Frontal cortex (tissue), 4 donors: Measurements from ENCODE around the gene TRIM54. TPM values are rescaled to one million over a fixed set of nuclear protein-coding genes. Genes with fewer than 3 reads are reported as not detected.

Source experiments
- DNase-seq, 2 donors: peaks; one replicate each; pipeline ENCODE4 v3.0.0; 2012; ENCODE audit warnings: low spot score in 2 of 2
- FAIRE-seq: peaks from 2 replicates; lab custom pipeline; 2012; peaks lifted over from hg19 to GRCh38; lab: Jason Lieb, UNC
- total RNA-seq: library from RNA; depleted of rRNA; stranded (reverse); fragments of >200 nt; gene quantifications from one replicate; pipeline ENCODE4 v1.2.3, GENCODE V29; 2014
- donor health status: control.
- donor health status: control.
- donor health status: control.

The TRIM54 gene, protein sequence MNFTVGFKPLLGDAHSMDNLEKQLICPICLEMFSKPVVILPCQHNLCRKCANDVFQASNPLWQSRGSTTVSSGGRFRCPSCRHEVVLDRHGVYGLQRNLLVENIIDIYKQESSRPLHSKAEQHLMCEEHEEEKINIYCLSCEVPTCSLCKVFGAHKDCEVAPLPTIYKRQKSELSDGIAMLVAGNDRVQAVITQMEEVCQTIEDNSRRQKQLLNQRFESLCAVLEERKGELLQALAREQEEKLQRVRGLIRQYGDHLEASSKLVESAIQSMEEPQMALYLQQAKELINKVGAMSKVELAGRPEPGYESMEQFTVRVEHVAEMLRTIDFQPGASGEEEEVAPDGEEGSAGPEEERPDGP
- total RNA-seq: not detected

DNA sequence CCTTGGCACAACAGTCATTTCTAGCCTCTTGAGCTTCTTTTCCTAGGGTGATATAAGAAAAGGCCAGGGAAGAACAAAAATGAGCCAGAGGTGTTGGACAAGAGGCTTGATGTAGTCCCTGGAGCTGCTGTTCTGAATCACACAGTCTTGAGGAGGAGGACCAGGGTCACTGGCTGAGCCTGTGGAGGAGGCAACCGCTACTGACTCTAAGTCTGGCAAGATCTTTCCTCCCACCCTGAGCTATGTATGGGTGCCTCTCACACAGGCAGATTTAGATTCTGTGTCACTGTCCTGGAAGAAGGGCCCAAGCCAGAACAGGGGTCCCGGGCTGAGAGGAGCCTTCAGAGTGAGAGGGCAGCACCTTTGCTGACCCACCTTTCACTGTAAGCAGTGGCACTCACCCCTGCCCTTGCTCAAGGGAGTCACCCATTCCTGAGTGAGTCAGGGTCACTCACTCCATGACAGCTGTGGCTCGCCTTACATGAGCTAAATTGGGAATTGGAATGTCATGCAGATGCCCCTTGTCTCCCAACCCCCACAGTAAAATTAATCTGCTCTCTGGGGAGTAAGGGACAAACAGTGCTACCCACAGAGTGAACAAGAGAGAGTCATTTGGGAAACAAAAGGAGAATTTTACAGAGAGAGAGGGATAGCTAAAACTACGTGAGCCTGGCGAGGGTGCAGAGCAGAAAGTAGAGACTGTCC is at the start of gene TRIM54:
TRIM54 (plus strand) TSS at position 575 of the 705 bp plus-strand sequence. CDS start 303 bp downstream, outside the sequence.
- FAIRE-seq: no peak
- no peak for DNase-seq

DNA sequence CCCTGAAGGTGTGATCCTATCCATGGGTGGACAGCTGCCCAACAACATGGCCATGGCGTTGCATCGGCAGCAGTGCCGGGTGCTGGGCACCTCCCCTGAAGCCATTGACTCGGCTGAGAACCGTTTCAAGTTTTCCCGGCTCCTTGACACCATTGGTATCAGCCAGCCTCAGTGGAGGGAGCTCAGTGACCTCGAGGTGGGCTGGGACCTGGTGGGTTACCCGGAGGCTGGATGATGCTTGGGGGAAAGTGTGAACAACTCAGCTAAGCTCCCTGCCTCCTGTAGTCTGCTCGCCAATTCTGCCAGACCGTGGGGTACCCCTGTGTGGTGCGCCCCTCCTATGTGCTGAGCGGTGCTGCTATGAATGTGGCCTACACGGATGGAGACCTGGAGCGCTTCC is 48.9 kb upstream of the TRIM54 start:
- no peak for DNase-seq
- FAIRE-seq: no peak

DNA sequence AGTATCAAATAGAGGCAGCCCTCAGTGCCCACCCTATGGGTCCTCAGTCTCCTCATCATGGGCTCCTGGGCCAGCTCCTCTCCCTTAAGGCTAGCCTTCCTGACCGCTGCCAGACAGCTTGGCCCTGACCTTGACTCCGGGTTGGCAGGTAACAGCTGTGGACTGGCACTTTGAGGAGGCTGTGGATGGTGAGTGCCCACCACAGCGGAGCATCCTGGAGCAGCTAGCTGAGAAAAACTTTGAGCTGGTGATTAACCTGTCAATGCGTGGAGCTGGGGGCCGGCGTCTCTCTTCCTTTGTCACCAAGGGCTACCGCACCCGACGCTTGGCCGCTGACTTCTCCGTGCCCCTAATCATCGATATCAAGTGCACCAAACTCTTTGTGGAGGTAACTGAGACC is 46.1 kb upstream of the TRIM54 start:
- FAIRE-seq: no peak
- no peak for DNase-seq

DNA sequence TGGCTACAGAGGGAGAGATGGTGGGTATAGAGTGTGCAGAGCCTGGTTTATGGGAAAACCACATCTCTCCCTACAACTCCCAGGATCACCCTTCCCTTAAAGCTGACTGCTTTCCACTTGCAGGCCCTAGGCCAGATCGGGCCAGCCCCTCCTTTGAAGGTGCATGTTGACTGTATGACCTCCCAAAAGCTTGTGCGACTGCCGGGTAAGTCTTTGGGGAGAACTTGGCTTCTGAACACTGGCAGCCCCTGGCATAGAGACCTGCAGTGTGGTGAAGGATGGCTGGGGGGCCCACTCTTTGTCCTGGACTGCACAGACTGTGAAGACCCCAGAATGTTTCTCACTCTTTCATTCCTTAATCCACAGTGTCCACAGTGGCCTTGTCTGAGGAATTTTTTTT is 45.6 kb upstream of the TRIM54 start:
- no peak for DNase-seq

DNA sequence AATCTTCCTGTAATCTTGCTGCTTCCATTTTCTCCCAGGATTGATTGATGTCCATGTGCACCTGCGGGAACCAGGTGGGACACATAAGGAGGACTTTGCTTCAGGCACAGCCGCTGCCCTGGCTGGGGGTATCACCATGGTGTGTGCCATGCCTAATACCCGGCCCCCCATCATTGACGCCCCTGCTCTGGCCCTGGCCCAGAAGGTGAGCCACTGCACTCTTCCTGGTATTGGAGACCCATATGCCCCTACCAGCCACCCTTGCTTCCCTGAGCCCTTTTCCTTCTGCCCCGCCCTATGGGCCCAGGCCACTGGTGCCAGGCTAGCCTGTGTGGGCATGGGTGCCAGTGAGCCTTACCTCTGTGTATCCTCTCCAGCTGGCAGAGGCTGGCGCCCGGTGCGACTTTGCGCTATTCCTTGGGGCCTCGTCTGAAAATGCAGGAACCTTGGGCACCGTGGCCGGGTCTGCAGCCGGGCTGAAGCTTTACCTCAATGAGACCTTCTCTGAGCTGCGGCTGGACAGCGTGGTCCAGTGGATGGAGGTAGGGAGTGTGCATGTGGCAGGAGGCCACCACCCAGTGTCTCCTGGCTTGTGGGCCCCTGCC is 44.8 kb upstream of the TRIM54 start:
- FAIRE-seq: no peak

More for the DNA sequence above, 45.6 kb upstream of the TRIM54 start:
- no peak for FAIRE-seq

DNA sequence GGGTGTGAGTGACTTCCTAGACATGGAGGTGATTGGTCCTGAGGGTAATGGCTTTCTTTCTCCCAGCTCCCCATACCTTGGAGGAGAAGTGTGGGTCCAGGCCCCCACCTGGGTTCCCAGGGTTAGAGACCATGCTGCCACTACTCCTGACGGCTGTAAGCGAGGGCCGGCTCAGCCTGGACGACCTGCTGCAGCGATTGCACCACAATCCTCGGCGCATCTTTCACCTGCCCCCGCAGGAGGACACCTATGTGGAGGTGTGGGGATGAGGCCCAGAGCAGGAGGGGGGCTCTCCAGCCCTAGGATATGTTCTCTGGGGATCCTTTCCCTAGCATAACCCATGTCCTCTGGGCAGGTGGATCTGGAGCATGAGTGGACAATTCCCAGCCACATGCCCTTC is 43.3 kb upstream of the TRIM54 start:
- FAIRE-seq: no peak

More for the DNA sequence above, 44.8 kb upstream of the TRIM54 start:
- DNase-seq: no peak

DNA sequence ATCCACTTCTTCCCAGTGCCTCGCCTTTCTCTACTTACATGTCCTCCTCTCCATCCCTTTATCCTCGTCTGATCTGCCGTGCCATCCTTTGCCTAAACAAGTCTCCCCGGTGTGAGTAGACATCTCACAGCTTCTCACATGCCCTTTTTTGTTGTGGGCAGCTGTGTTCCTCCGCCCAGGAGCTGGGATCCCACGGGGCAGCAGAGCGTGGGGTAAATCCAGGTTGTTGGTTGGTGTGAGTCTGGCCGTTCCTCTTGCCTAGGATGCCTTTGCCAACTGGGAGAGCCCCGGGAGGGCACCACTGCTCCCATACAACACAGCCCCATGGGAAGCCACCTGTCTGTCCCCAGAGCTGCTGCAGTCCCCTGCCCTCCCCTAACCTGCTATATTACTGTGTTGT is 41.8 kb upstream of the TRIM54 start:
- FAIRE-seq (no peak), DNase-seq (no peak)

More for the DNA sequence above, 43.3 kb upstream of the TRIM54 start:
- no peak for DNase-seq

DNA sequence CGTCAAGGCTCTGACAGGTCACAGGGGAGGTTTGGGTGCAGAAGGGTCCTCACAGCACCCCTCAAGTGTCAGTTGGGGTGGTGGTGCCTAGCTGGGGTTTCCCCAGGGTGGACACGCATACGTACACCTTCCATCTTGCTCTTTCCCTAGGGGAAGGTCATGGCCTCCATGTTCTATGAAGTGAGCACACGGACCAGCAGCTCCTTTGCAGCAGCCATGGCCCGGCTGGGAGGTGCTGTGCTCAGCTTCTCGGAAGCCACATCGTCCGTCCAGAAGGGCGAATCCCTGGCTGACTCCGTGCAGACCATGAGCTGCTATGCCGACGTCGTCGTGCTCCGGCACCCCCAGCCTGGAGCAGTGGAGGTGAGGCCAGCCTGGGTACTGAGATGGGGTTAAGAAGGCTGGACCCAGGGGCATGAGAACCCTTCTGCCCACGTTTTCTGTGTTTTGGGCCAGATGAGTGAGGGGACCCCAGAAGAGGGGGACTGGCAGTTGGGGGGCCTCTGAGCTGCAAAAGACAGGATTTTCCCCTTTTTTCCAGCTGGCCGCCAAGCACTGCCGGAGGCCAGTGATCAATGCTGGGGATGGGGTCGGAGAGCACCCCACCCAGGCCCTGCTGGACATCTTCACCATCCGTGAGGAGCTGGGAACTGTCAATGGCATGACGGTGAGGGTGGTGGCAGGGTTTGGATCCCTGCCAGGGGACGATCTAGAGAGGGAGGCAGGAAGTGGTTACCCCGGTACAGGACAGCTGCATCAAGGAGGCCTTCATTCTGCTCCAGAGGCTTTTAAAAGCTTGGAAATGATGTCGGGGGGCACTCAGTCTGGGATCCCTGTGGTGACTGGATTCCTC is 40.2 kb upstream of the TRIM54 start:
- DNase-seq: no peak
- FAIRE-seq: no peak

DNA sequence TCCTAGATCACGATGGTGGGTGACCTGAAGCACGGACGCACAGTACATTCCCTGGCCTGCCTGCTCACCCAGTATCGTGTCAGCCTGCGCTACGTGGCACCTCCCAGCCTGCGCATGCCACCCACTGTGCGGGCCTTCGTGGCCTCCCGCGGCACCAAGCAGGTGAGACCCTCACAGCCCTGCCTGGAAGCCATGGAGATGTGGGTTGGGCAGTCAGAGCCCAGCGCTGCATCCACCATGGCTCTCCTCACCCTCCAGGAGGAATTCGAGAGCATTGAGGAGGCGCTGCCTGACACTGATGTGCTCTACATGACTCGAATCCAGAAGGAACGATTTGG is 39.6 kb upstream of the TRIM54 start:
- FAIRE-seq (no peak), DNase-seq (no peak)

DNA sequence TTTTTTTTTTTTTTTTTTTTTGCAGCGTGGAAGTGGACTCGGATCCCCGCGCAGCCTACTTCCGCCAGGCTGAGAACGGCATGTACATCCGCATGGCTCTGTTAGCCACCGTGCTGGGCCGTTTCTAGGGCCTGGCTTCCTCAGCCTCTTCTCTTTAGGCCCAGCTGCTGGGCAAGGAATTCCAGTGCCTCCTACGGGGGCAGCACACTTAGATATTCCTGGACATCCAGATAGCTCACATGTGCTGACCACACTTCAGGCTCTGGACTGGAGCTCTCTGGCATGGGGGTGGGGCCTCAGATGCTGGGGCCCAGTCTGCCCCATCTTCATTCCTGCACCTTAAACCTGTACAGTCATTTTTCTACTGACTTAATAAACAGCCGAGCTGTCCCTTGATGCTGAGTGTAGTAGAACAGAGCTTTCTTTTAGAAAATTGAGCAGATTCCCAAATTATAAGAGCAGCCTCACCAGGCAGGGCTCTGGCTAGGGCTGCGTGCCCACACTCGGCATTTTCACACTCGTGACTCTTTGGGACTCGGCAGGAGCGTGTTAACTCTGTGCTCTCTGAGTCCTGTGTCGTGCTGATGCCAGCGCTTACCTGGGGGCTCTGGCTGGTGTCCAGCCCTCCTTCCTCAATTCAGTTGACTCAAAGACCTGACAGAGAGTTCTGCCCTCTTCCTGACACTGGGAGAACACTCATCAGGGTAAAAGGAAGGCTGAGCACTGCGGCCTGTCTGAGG is 38.7 kb upstream of the TRIM54 start:
- FAIRE-seq (no peak), DNase-seq (no peak)

DNA sequence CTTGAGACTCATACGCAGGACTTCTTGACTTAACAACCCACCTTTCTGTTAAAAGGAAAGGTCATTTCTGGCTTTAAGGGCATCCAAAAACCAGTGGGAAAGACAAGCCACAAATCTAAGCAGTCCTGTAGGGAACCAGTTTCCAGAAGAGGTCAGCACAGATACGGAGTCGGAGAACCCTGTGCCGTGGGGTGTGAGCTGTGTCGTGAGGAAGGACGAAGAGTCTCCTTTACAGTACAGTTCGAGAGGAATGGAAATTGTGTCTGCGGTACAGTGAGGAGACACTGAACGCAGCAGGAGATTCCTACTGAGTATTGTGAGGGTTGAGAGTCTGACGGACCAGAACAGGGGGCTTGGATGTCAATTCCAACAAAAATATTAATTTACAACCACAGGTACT is 37.1 kb upstream of the TRIM54 start:
- DNase-seq: no peak
- no peak for FAIRE-seq

DNA sequence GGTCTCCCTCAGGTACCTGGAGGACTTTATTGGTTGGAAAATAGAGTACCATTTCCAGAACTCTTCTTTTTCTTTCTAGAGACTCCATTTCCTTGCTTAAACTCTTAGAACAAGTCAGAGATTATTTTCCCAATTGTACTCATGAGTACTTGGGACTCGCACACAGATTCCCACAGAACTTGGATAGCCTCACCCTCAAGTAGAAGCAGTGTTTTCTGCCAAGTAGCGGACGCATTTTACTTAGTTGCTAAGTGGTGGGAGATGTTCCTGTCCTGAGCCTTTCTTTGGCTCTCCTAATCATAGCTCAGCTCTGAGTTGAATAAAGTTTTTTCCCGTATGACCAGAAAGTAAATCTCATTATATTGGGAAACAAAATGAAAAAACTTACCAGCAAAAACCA is 36.6 kb upstream of the TRIM54 start:
- FAIRE-seq (no peak), DNase-seq (no peak)

DNA sequence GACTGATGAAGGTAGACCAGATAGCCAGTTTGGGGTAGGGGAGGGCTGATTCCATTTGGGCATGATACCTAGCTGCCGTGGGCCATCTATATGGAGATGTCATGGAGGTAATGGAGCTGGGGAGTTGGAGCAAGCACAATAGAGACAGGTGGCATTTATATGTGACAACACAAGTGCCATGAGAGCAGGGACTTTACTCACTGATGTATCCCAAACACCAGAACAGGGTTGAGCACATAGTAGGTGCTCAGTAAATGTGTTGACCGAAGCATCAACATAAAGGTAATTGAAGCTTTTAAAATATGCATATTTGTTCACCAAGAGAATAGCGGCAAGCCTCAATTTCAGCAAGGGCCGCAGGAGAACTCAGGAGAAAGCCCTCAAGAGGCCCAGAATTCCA is 34.3 kb upstream of the TRIM54 start:
- DNase-seq: no peak
- FAIRE-seq: no peak

DNA sequence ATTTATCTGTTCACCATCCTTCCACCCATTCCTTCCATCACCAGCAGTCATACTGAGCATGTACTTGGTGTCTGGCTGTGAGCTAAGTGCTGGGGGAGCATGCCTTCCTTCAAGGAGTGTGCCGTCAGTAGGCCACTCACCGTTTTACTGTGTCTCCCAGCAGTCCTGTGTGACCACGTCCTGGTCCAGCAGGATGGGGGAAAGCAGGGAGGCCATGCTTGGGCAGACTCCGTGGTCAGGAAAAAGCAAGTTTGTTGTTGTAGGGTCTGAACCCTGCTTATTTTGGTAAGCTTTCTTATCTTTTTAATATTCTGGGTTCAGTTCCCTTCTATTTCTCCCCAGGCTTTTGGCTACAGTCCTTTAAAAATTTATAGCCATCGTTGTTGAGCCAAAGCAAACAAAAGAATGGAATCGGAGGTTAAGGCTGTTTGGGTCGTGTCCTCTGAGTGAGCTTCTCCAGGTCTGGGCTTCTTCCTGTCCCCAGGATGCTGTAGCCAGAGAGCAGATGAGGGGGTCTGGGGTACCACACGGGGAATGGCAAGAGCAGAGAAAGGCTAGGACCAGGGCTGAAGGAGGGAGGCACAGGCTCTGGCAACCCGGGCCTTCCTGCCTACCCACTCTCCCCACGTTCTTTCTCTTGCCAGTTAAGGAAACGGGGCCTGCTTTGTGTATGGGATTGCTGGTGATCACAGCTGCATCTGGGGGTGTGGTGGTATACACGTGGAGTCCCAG is 32.9 kb upstream of the TRIM54 start:
- DNase-seq (no peak), FAIRE-seq (no peak)

DNA sequence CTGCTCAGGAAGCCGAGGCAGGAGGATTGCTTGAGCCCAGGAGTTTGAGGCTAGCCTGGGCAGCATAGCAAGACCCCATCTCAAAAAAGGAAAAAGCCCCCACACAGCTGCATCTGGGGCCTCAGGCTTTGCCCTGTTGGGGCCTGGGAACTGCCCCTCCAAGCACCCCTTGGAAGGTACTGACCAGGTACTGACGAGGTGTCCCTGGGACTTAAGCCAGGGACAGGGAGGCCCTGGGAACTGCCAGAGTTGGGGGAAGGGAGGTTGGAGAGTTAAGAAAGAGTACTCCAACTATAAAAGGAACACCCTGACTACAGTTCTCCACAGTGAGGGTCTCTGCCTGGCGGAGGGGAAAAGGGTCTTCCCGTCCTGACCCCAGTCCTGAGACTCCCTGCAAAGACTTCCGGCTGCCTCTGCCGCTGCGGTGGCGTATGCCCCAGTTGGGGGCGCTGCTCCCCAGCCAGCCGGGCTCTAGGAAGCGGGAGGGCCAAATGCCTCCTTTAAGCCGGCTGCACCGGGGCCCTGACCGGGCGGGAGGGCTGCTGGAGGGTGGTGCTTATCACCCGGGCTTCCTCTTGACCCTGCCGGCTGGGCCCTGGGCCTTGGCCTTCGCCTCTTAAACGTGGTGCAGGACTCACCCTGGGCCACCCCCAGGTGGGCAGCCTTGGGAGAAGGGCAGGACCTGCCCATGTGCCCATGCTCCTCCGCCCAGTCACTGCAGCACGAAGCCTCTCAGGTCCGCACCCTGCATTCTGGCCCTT is 32.2 kb upstream of the TRIM54 start:
- DNase-seq (peak in 1 of 2 donors; percentile 60), FAIRE-seq (no peak)

DNA sequence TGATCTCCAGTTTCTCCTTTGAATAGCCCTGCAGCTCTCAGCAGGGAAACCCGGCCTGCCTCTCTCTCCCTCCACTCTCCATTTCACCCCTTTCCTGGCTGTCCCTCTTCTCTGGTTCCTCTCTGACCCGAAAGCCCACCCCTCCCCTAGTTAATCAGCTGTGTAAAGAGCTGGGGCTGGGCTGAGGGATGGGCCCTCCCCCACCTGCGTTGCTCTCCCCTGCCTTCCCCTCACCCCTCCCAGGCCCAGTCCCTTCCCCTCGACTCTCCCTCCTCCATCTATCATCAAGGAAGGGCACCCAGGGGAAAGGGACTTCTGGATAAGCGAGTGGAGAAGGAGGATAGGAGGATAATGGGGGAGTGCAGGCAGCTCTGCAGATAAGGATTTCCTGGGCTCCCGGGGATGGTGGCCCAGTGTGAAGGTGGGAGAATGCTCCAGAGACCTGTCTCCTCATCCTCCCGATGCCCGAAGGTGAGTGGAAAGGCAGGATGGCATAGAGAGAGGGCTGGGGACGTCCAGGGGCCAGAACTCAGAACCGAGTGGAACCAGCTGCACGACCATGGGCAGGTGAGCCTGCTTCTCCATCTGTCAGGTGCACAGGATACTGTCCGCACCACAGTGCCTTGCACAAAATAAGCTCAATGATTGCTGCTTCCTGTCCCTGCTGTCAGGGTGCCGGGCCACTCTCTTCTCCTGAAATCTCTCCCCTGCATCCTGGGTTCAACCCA is 31.4 kb upstream of the TRIM54 start:
- no peak for FAIRE-seq

DNA sequence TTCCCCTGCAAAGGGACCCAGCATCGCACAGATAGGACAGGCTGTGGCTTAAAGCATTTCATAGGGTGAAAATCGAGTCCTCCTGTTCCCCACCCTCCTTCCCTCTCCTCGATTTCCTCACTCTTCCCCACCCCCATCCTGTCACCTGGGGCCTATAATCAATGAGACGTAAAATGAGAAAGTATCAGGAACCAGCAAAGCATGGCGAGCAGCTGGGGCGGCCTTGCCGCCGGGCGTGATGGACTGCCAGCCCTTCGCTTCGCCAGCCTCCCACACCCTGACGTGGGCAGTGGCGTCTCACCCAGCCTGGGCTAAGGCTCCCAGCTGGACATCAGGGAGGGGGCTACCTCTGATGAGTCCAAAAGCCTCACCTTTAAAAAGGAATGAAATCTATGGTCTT is 30.5 kb upstream of the TRIM54 start:
- FAIRE-seq: no peak
- no peak for DNase-seq

More for the DNA sequence above, 31.4 kb upstream of the TRIM54 start:
- no peak for DNase-seq

DNA sequence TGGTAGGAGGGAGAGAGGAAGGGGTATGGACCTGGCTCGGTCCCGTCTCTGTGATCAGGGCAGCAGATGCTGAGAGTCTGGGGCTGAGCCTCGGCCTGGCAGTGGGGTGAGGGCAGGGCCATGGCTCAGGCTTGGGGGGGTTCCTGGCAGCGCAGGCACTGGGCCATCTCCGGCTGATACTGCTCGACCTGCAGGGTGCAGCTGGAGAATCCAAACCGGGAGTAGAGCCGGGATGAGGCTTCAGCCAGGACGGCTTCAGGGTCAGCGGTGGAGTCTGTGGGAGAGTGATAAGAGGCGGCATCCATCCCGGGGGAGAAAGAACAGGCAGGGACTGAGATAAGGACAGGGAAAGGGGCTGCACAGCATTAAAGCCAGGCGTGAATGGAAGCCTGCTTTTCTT is 27.0 kb upstream of the TRIM54 start:
- FAIRE-seq (no peak), DNase-seq (no peak)
